Heart right ventricle (tissue), 16 donors: ENCODE data around the gene B3GALT4. TPM values are rescaled to one million over a fixed set of nuclear protein-coding genes. Genes with fewer than 3 reads are reported as not detected.
A peak's percentile ranks its signal among the peaks of the same experiment; 100 is the strongest.

Experiments
- ATAC-seq, 8 donors: fragments of 200-7000 bp; cut with Tn5 transposase; one replicate each; pipeline ENCODE4 v1.9.1; 2020; ENCODE audit warnings: mild to moderate bottlenecking in 8 of 8, moderate library complexity in 8 of 8, moderate number of reproducible peaks in 1 of 8
- DNase-seq, 2 donors: peaks; one replicate each; pipeline ENCODE4 v3.0.0-alpha.2; 2020
- H3K27ac ChIP-seq, 10 donors: fragments of 200-600 bp; sonication (generic) in 2 of 10; one replicate each; pipeline versions ENCODE4 v1.5.0 to v1.8.0; 2020 to 2022; ENCODE audit warnings: mild to moderate bottlenecking in 3 of 10
- H3K27me3 ChIP-seq, 7 donors: fragments of 200-600 bp; one replicate each; pipeline ENCODE4 v1.8.0; 2021 to 2022; ENCODE audit warnings: mild to moderate bottlenecking in 2 of 7
- H3K36me3 ChIP-seq, 9 donors: fragments of 200-600 bp; sonication (generic) in 1 of 9; one replicate each; pipeline versions ENCODE4 v1.5.0 to v1.8.0; 2020 to 2022; ENCODE audit warnings: mild to moderate bottlenecking in 2 of 9
- H3K4me1 ChIP-seq, 9 donors: fragments of 200-600 bp; sonication (generic) in 1 of 9; one replicate each; pipeline versions ENCODE4 v1.5.0 to v1.8.0; 2020 to 2022; ENCODE audit warnings: mild to moderate bottlenecking in 4 of 9
- H3K4me3 ChIP-seq, 10 donors: fragments of 200-600 bp; sonication (generic) in 2 of 10; one replicate each; pipeline versions ENCODE4 v1.5.0 to v1.8.0; 2020 to 2022; ENCODE audit warnings: mild to moderate bottlenecking in 7 of 10, moderate library complexity in 2 of 10
- H3K9me3 ChIP-seq, 11 donors: fragments of 200-600 bp in 10 of 11; sonication (generic) in 2 of 11; one replicate each; pipeline versions ENCODE4 v1.5.0 to v1.8.0; 2013 to 2022; ENCODE audit warnings: mild to moderate bottlenecking in 2 of 11, control low read depth in 1 of 11, moderate library complexity in 1 of 11
- CTCF ChIP-seq, 9 donors: fragments of 200-600 bp; sonication (generic) in 2 of 9; IDR thresholded peaks; one replicate each; pipeline versions ENCODE4 v1.5.0 to v1.8.0; 2021 to 2022; ENCODE audit warnings: antibody characterized with exemption in 9 of 9, mild to moderate bottlenecking in 5 of 9, moderate library complexity in 1 of 9
- WGBS, 2 donors: extraction: QIAGEN DNeasy Blood & Tissue Kit; methylation state at CpG; one replicate each; pipeline ENCODE4 v1.1.7; 2013; ENCODE audit warnings: inconsistent platforms in 1 of 2; 5-methylcytosine and 5-hydroxymethylcytosine counted together
- intact Hi-C, 10 donors: fragments of 100-400 bp; cut with DNase I; formaldehyde crosslinking; loops; one replicate each; pipeline versions ENCODE4 v1.11.1 to v1.14.2; 2022
- polyA plus RNA-seq, 2 donors: library from polyadenylated mRNA; stranded (reverse); fragments of 200-250 nt; gene quantifications; one replicate each; pipeline ENCODE4 v1.2.3, GENCODE V29; 2013
- total RNA-seq, 10 donors: library from RNA; stranded (reverse); fragmentation: NEBNext Ultra II Directional in 3 of 10; extraction: Animal tissue kit (Norgen Biotek cat#: 25700) in 3 of 10; gene quantifications; one replicate each; pipeline versions ENCODE4 v1.2.1 to v1.2.4, GENCODE V29; 2021 to 2023
- donor health status: Arrhythmogenic right ventricular cardiomyopathy.
- donor health status: ischemic (EF 13 %, LVEDD 7.1; RV severe dilation, severe dysfunction).
- donor health status: healthy with polysubstance abuse.
- donor health status: DM: no; HTN: yes; CAD: no.
- donor health status: DM: no; HTN: no; CAD: no.
- donor health status: ischemic (EF 25% LVEDD 6.9; RV normal size, moderate dysfunction).
- donor health status: ischemic (EF 25% LVEDD 5.7; RV mildly dilated, moderate dysfunction).
- donor health status: healthy.
- donor health status: DM: yes; HTN: yes; CAD: no.
- donor health status: Ischemic cardiomyopathy.
- donor health status: ischemic (EF 35%, LVEDD 5.7; RV mildly dilated, moderate dysfunction).
- donor health status: nonischemic (EF 11% LVEDD 7.7; RV severe dilation, severe dysfunction).
- donor health status: DM: yes; HTN: yes; CAD: no.
- donor health status: PGD.
- donor health status: ischemic (EF 29% LVEDD 5.4; RV normal size, mild dysfunction).
- donor health status: nonischemic (EF 23%, LVEDD 6.1; RV moderate dilation, normal function).

B3GALT4 gene
- total and polyA plus RNA-seq, 12 donors, result 5.3 to 12.2 (median 8.0) TPM

GRCh38 chr6:33314943-33315792 is 38.2 kb downstream of the B3GALT4 start:
- ATAC-seq (peak in 2 of 8 donors; percentile 0 to 3), DNase-seq (peak; percentile 54 to 59)
- Histone ChIP-seq H3K36me3 (peaks cover 0 to 46% (median 24%) of the 10 kb centered on the region in 9 donors), H3K27ac (peak overlapping the region; percentile 93 to 100 (median 98)), H3K4me3 (peak overlapping the region in 9 of 10 donors; percentile 78 to 99 (median 92)), H3K9me3 (no peaks in the 10 kb centered on the region), H3K27me3 (no peaks in the 10 kb centered on the region), H3K4me1 (peaks cover 12 to 73% (median 59%) of the 10 kb centered on the region in 9 donors)
- intact Hi-C loops, result loop anchor here in 2 of 10 donors (10.0 kb wide), 1 partner anchor 100 kb away; the partner anchor contains the start of genes CUTA (in 2 of the 2) and PHF1 (in 2 of the 2)
- WGBS, 2 donors, result 37% methylated on average over 47 of the region's 47 CpGs
- peak in 1 of 9 donors; percentile 10 for TF ChIP-seq CTCF (IDR thresholded peaks at IDR 0.05)

- no peak for TF ChIP-seq CTCF (IDR thresholded peaks at IDR 0.05)
- no peak for DNase-seq
- H3K36me3 ChIP-seq, result peaks cover 0 to 46% (median 18%) of the 10 kb centered on the region in 9 donors
- no peaks in the 10 kb centered on the region for H3K9me3 ChIP-seq
- H3K4me3 ChIP-seq, result no peak overlapping the region
- WGBS, 2 donors, result 86 to 89% methylated on average over 17 of the region's 17 CpGs
- no peaks in the 10 kb centered on the region for H3K27me3 ChIP-seq
- intact Hi-C loops, result loop anchor here in 5 of 10 donors (2.0 to 10.0 kb wide), 3 partner anchors 17 to 99 kb away; partner anchors contain the start of genes CUTA (in 2 of the 5), PHF1 (in 2 of the 5), RGL2 (in 2 of the 5) and RPS18 (in 1 of the 5)
- peaks cover 13 to 75% (median 66%) of the 10 kb centered on the region in 9 donors for H3K4me1 ChIP-seq
- ATAC-seq, result no peak
- H3K27ac ChIP-seq, result peak overlapping the region in 6 of 10 donors; percentile 21 to 99 (median 86)
Measured at GRCh38 chr6:33315793-33316602, 39.1 kb downstream of the B3GALT4 start.

GRCh38 chr6:33316603-33317418 is 39.9 kb downstream of the B3GALT4 start:
- H3K4me3 ChIP-seq, result peak overlapping the region in 9 of 10 donors; percentile 37 to 73 (median 63)
- 68 to 72% methylated on average over 19 of the region's 19 CpGs for WGBS, 2 donors
- no peaks in the 10 kb centered on the region for H3K27me3 ChIP-seq
- DNase-seq (peak in 1 of 2 donors; percentile 57), ATAC-seq (peak in 1 of 8 donors; percentile 4)
- peaks cover 0 to 43% (median 17%) of the 10 kb centered on the region in 9 donors for H3K36me3 ChIP-seq
- peak overlapping the region in 9 of 10 donors; percentile 75 to 93 (median 86) for H3K27ac ChIP-seq
- intact Hi-C loops, result loop anchor here in 5 of 10 donors (2.0 to 10.0 kb wide), 3 partner anchors 18 to 98 kb away; partner anchors contain the start of genes CUTA (in 2 of the 5), PHF1 (in 2 of the 5), RGL2 (in 2 of the 5) and RPS18 (in 1 of the 5)
- no peaks in the 10 kb centered on the region for H3K9me3 ChIP-seq
- peaks cover 17 to 75% (median 68%) of the 10 kb centered on the region in 9 donors for H3K4me1 ChIP-seq
- no peak for TF ChIP-seq CTCF (IDR thresholded peaks at IDR 0.05)
